Measurements from ENCODE around the gene ADCY1. TPM values are rescaled to one million over a fixed set of nuclear protein-coding genes. Genes with fewer than 3 reads are reported as not detected.
"Not testable (repeated sequence)": the region's sequence is repeated elsewhere in the genome, so short reads cannot be mapped to it uniquely, and the experiment has no call there.

ADCY1 gene
- 1 to 10 TPM; 2.5 to 9.0 (median 5.6) TPM for total RNA-seq

DNA sequence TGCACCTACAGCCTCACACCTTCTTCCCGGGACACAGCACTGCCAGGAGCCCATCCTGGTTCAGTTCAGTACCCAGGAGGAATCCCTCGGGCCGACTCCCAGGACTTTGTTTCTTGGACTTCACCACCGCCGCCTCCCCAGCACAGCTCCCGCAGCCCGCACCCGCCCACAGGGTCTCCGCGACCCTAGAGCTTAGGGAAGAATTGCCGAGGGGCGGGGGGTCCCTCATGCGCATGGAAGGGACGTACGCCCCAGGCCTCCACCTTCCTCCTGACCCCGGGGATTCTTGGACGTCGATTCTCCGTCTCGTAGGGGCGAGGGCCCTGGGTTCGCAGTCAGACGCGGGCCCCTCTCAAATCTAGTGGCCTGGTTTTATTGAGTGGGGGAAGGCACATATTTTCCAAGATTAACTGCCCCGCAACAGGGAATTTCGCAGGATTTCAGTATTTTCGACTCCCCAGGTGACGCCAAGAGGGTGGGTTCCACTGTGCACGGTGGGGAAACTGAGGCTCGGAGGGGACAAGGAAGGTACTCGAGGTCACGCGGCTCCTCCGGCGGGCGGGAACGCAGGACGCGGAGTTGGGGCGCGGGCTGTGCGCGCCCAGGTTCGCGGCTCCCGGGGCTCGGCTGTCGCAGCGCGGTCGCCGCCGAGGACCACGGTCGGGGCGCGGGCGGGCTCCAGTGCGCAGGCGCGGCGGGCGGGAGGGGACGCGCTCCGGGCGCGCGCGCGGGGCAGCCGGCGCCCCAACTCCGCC is at the start of gene ADCY1:
Gene ADCY1 (plus strand): TSS at position 708 of the 755 bp plus-strand sequence. CDS start 176 bp downstream, outside the sequence.
- H3K27ac ChIP-seq = no peak within 1 kb of the TSS
- peaks cover 0 to 14% of the 10 kb centered on the region in 2 donors for H3K27me3 ChIP-seq
- WGBS, 2 donors = 11 to 23% methylated on average over 31 to 46 of the region's 74 CpGs

GRCh38 chr7:45524445-45524844 is 49.7 kb upstream of the ADCY1 start:
- TF ChIP-seq, protein P1, sequence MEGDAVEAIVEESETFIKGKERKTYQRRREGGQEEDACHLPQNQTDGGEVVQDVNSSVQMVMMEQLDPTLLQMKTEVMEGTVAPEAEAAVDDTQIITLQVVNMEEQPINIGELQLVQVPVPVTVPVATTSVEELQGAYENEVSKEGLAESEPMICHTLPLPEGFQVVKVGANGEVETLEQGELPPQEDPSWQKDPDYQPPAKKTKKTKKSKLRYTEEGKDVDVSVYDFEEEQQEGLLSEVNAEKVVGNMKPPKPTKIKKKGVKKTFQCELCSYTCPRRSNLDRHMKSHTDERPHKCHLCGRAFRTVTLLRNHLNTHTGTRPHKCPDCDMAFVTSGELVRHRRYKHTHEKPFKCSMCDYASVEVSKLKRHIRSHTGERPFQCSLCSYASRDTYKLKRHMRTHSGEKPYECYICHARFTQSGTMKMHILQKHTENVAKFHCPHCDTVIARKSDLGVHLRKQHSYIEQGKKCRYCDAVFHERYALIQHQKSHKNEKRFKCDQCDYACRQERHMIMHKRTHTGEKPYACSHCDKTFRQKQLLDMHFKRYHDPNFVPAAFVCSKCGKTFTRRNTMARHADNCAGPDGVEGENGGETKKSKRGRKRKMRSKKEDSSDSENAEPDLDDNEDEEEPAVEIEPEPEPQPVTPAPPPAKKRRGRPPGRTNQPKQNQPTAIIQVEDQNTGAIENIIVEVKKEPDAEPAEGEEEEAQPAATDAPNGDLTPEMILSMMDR (IDR thresholded peaks at IDR 0.05) = no peak
- no peak for TF ChIP-seq POLR2A (IDR thresholded peaks at IDR 0.05)
- TF ChIP-seq EP300 (IDR thresholded peaks at IDR 0.05) = peak in 1 of 2 donors; percentile 39
- 44 to 46% methylated on average over 5 of the region's 5 CpGs for WGBS, 2 donors
- Histone ChIP-seq H3K36me3 (no peaks in the 10 kb centered on the region), H3K9me3 (peaks cover 0 to 19% (median 0%) of the 10 kb centered on the region in 4 donors), H3K4me3 (no peak overlapping the region), H3K27ac (no peak overlapping the region), H3K4me1 (peaks cover 0 to 9% (median 0%) of the 10 kb centered on the region in 4 donors), H3K27me3 (no peaks in the 10 kb centered on the region)
- DNase-seq (ENCODE audit: low spot score in 2 of 2) = peak; percentile 11 to 21

More for the DNA sequence above, at the start of gene ADCY1:
- H3K36me3 ChIP-seq = no peaks in the 10 kb centered on the region
- DNase-seq (ENCODE audit: low spot score in 2 of 2) = no peak
- TF ChIP-seq, protein P1 (IDR thresholded peaks at IDR 0.05) = no peak
- TF ChIP-seq POLR2A (IDR thresholded peaks at IDR 0.05) = no peak
- no peak for TF ChIP-seq EP300 (IDR thresholded peaks at IDR 0.05)
- peak within 1 kb of the TSS; percentile 28 to 54 (median 32) for H3K4me3 ChIP-seq
- no peaks in the 10 kb centered on the region for H3K9me3 ChIP-seq
- H3K4me1 ChIP-seq = peaks cover 0 to 25% (median 4%) of the 10 kb centered on the region in 4 donors

GRCh38 chr7:45525057-45525456 is 49.1 kb upstream of the ADCY1 start:
- TF ChIP-seq, protein P1 (IDR thresholded peaks at IDR 0.05) = no peak
- TF ChIP-seq EP300 (IDR thresholded peaks at IDR 0.05) = no peak
- no peak for TF ChIP-seq POLR2A (IDR thresholded peaks at IDR 0.05)
- Histone ChIP-seq H3K9me3 (peaks cover 0 to 13% (median 0%) of the 10 kb centered on the region in 4 donors), H3K4me1 (peaks cover 0 to 9% (median 0%) of the 10 kb centered on the region in 4 donors), H3K36me3 (no peaks in the 10 kb centered on the region), H3K27ac (no peak overlapping the region), H3K27me3 (no peaks in the 10 kb centered on the region), H3K4me3 (no peak overlapping the region)
- peak in 1 of 2 donors; percentile 14 for DNase-seq (ENCODE audit: low spot score in 2 of 2)

- no peaks in the 10 kb centered on the region for H3K27me3 ChIP-seq
- H3K9me3 ChIP-seq = peaks cover 0 to 39% (median 5%) of the 10 kb centered on the region in 4 donors
- no peaks in the 10 kb centered on the region for H3K4me1 ChIP-seq
- WGBS, 2 donors = 34 to 51% methylated on average over 3 of the region's 3 CpGs
- DNase-seq (ENCODE audit: low spot score in 2 of 2) = no peak
- TF ChIP-seq EP300 (IDR thresholded peaks at IDR 0.05) (no peak), POLR2A (IDR thresholded peaks at IDR 0.05) (no peak)
- TF ChIP-seq, protein P1 (IDR thresholded peaks at IDR 0.05) = no peak
- H3K4me3 ChIP-seq = no peak overlapping the region
- H3K36me3 ChIP-seq = no peaks in the 10 kb centered on the region
- no peak overlapping the region for H3K27ac ChIP-seq
Measured at GRCh38 chr7:45543473-45543872, 30.7 kb upstream of the ADCY1 start.

GRCh38 chr7:45545105-45545710 is 29.0 kb upstream of the ADCY1 start:
- not testable (repeated sequence) for H3K27ac ChIP-seq

DNA sequence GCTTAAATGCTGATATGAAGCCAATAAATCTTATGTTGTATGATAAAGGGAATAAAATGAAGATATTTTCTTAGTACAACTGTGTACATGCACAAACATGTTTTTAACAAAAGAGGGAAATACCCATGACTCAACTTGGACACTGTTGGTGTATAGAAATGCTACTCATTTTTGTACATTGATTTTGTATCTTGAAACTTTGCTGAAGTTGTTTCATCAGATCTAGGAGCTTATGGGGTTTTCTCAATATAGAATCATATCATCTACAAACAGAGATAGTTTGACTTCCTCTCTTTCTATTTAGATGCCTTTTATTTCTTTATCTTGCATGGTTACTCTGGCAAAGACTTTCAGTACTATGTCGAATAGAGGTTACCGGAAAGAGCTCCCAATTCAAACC is 25.3 kb upstream of the ADCY1 start:
- not testable (repeated sequence) for H3K36me3 ChIP-seq; DNase-seq (ENCODE audit: low spot score in 2 of 2); H3K4me1 ChIP-seq; H3K27ac ChIP-seq; H3K27me3 ChIP-seq; H3K4me3 ChIP-seq
- 65 to 74% methylated on average over 2 of the region's 2 CpGs for WGBS, 2 donors
- peaks cover 0 to 12% (median 0%) of the 10 kb centered on the region in 4 donors for H3K9me3 ChIP-seq

More at GRCh38 chr7:45545105-45545710, 29.0 kb upstream of the ADCY1 start:
- not testable (repeated sequence) for H3K4me1 ChIP-seq; H3K4me3 ChIP-seq; DNase-seq (ENCODE audit: low spot score in 2 of 2); H3K36me3 ChIP-seq; H3K27me3 ChIP-seq
- peaks cover 0 to 22% (median 1%) of the 10 kb centered on the region in 4 donors for H3K9me3 ChIP-seq
- 54 to 71% methylated on average over 3 of the region's 3 CpGs for WGBS, 2 donors
